ENCODE data around the gene PATJ. TPM values are rescaled to one million over a fixed set of nuclear protein-coding genes. Genes with fewer than 3 reads are reported as not detected.
A peak's percentile ranks its signal among the peaks of the same experiment; 100 is the strongest.
"Not testable (repeated sequence)": the region's sequence is repeated elsewhere in the genome, so short reads cannot be mapped to it uniquely, and the experiment has no call there.

The PATJ gene
- total and polyA plus RNA-seq, 8 donors: 27.6 to 58.8 (median 38.8) TPM

- Histone ChIP-seq H3K4me3 (no peak overlapping the region), H3K27ac (no peak overlapping the region), H3K4me1 (no peaks in the 10 kb centered on the region), H3K36me3 (peaks cover 0 to 12% of the 10 kb centered on the region in 2 donors), H3K9me3 (no peaks in the 10 kb centered on the region), H3K27me3 (no peaks in the 10 kb centered on the region)
- TF ChIP-seq CTCF (IDR thresholded peaks at IDR 0.05): no peak
- no peak for DNase-seq
- ATAC-seq: no peak
- intact Hi-C loops (cut with DNase I): no loop called here
Observed at GRCh38 chr1:61819421-61819820, 77.1 kb downstream of the PATJ start.

GRCh38 chr1:61825393-61825792 lies 83.1 kb downstream of the PATJ start:
- DNase-seq (peak in 2 of 4 donors; percentile 32 to 56), ATAC-seq (no peak)
- Histone ChIP-seq H3K27ac (no peak overlapping the region), H3K4me1 (no peaks in the 10 kb centered on the region), H3K36me3 (peaks cover 0 to 18% of the 10 kb centered on the region in 2 donors), H3K4me3 (no peak overlapping the region), H3K27me3 (no peaks in the 10 kb centered on the region), H3K9me3 (no peaks in the 10 kb centered on the region)
- TF ChIP-seq CTCF (IDR thresholded peaks at IDR 0.05): no peak
- intact Hi-C loops (cut with DNase I): no loop called here

- no peak for DNase-seq
Observed at GRCh38 chr1:61828805-61829204, 86.5 kb downstream of the PATJ start.

GRCh38 chr1:61836649-61837048 lies 94.4 kb downstream of the PATJ start:
- ATAC-seq (no peak), DNase-seq (no peak)
- Histone ChIP-seq H3K27ac (no peak overlapping the region), H3K27me3 (no peaks in the 10 kb centered on the region), H3K4me1 (no peaks in the 10 kb centered on the region), H3K4me3 (no peak overlapping the region), H3K9me3 (no peaks in the 10 kb centered on the region), H3K36me3 (no peaks in the 10 kb centered on the region)
- no peak for TF ChIP-seq CTCF (IDR thresholded peaks at IDR 0.05)
- intact Hi-C loops (cut with DNase I): no loop called here

More at GRCh38 chr1:61828805-61829204, 86.5 kb downstream of the PATJ start:
- intact Hi-C loops (cut with DNase I): no loop called here
- Histone ChIP-seq H3K4me1 (no peaks in the 10 kb centered on the region), H3K27me3 (no peaks in the 10 kb centered on the region), H3K27ac (no peak overlapping the region), H3K36me3 (peaks cover 0 to 7% of the 10 kb centered on the region in 2 donors), H3K9me3 (no peaks in the 10 kb centered on the region), H3K4me3 (no peak overlapping the region)
- ATAC-seq: no peak
- no peak for TF ChIP-seq CTCF (IDR thresholded peaks at IDR 0.05)

GRCh38 chr1:61837607-61838006 lies 95.3 kb downstream of the PATJ start:
- H3K27me3 ChIP-seq; H3K4me3 ChIP-seq; H3K9me3 ChIP-seq; H3K4me1 ChIP-seq; H3K27ac ChIP-seq; DNase-seq; ATAC-seq; intact Hi-C loops (cut with DNase I); H3K36me3 ChIP-seq: not testable (repeated sequence)

GRCh38 chr1:61839679-61840078 lies 97.4 kb downstream of the PATJ start:
- no peak overlapping the region for H3K4me3 ChIP-seq
- TF ChIP-seq CTCF (IDR thresholded peaks at IDR 0.05): no peak
- intact Hi-C loops (cut with DNase I): no loop called here
- H3K9me3 ChIP-seq: no peaks in the 10 kb centered on the region
- DNase-seq (no peak), ATAC-seq (peak; percentile 71)
- H3K4me1 ChIP-seq: no peaks in the 10 kb centered on the region
- H3K36me3 ChIP-seq: no peaks in the 10 kb centered on the region
- no peak overlapping the region for H3K27ac ChIP-seq
- H3K27me3 ChIP-seq: no peaks in the 10 kb centered on the region
